Left lung (tissue), 10 donors: ENCODE results near the gene KDM5B. TPM values are rescaled to one million over a fixed set of nuclear protein-coding genes. Genes with fewer than 3 reads are reported as not detected.
"Not testable (repeated sequence)": the region's sequence is repeated elsewhere in the genome, so short reads cannot be mapped to it uniquely, and the experiment has no call there.

Experiments used
- ATAC-seq: fragments of 200-7000 bp; cut with Tn5 transposase; one replicate; pipeline ENCODE4 v1.9.1; 2020; ENCODE audit warnings: moderate library complexity
- DNase-seq, 4 donors: peaks; one replicate each; pipeline ENCODE4 v3.0.0-alpha.2; 2013 to 2020
- H3K27ac ChIP-seq, 2 donors: fragments of 200-600 bp; sonication (generic) in 1 of 2; one replicate each; pipeline versions ENCODE4 v1.5.0 to v1.8.0; 2020 to 2021
- H3K27me3 ChIP-seq, 2 donors: fragments of 200-600 bp; sonication (generic) in 1 of 2; one replicate each; pipeline versions ENCODE4 v1.5.0 to v1.8.0; 2020 to 2021
- H3K36me3 ChIP-seq, 2 donors: fragments of 200-600 bp; sonication (generic) in 1 of 2; one replicate each; pipeline versions ENCODE4 v1.5.0 to v1.8.0; 2020 to 2021
- H3K4me1 ChIP-seq, 2 donors: fragments of 200-600 bp; one replicate each; pipeline ENCODE4 v1.8.0; 2021
- H3K4me3 ChIP-seq, 2 donors: fragments of 200-600 bp; sonication (generic) in 1 of 2; one replicate each; pipeline versions ENCODE4 v1.5.0 to v1.8.0; 2020 to 2021; ENCODE audit warnings: mild to moderate bottlenecking in 1 of 2
- H3K9me3 ChIP-seq, 2 donors: fragments of 200-600 bp; sonication (generic) in 1 of 2; one replicate each; pipeline versions ENCODE4 v1.5.0 to v1.8.0; 2020 to 2021
- intact Hi-C, 2 donors: fragments of 100-400 bp; cut with DNase I; formaldehyde crosslinking; loops; one replicate each; pipeline versions ENCODE4 v1.11.2 to v1.14.2; 2022
- polyA plus RNA-seq, 6 donors: library from polyadenylated mRNA; unstranded; fragments of 120-200 nt; gene quantifications; one replicate each; pipeline ENCODE4 v1.2.1, GENCODE V29; 2013; ENCODE audit not compliant: insufficient read length in 6 of 6
- total RNA-seq, 2 donors: library from RNA; stranded (reverse); fragmentation: NEBNext Ultra II Directional; extraction: Animal tissue kit (Norgen Biotek cat#: 25700); gene quantifications; one replicate each; pipeline ENCODE4 v1.2.1, GENCODE V29; 2021
- TF ChIP-seq, protein P1 (sequence below), 2 donors: fragments of 200-600 bp; sonication (generic) in 1 of 2; IDR thresholded peaks; one replicate each; pipeline versions ENCODE4 v1.5.0 to v1.8.0; 2021; ENCODE audit warnings: antibody characterized with exemption in 2 of 2
- donor health status: DM: no; HTN: yes; CAD: no.
- donor health status: DM: no; HTN: no; CAD: no.

Gene KDM5B
- total and polyA plus RNA-seq, 8 donors: 46.4 to 124 (median 105) TPM

DNA sequence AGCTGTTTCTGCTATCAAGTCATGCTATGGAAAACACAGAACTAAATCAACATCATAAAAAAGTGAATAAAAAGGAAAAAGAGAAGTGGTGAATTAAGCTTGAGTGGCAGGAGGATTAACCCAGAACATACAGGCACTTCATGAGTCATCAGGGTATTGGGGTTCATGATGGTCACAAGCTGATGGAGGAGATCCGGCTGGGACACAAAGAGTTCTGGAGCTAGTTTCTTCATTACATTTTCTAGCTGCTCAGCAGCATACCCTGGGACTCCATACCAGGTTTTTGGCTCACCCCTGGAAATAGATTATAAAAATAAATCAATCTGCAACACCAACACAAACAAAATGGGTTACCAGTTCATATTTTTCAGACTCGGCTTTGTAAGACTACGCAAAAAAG is 55.4 kb downstream of the KDM5B start:
- TF ChIP-seq, protein P1, sequence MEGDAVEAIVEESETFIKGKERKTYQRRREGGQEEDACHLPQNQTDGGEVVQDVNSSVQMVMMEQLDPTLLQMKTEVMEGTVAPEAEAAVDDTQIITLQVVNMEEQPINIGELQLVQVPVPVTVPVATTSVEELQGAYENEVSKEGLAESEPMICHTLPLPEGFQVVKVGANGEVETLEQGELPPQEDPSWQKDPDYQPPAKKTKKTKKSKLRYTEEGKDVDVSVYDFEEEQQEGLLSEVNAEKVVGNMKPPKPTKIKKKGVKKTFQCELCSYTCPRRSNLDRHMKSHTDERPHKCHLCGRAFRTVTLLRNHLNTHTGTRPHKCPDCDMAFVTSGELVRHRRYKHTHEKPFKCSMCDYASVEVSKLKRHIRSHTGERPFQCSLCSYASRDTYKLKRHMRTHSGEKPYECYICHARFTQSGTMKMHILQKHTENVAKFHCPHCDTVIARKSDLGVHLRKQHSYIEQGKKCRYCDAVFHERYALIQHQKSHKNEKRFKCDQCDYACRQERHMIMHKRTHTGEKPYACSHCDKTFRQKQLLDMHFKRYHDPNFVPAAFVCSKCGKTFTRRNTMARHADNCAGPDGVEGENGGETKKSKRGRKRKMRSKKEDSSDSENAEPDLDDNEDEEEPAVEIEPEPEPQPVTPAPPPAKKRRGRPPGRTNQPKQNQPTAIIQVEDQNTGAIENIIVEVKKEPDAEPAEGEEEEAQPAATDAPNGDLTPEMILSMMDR (IDR thresholded peaks at IDR 0.05): no peak
- H3K27me3 ChIP-seq: no peaks in the 10 kb centered on the region
- H3K36me3 ChIP-seq: peaks cover 0 to 95% of the 10 kb centered on the region in 2 donors
- no peak for DNase-seq
- ATAC-seq: no peak
- intact Hi-C loops: no loop called here
- H3K4me1 ChIP-seq: no peaks in the 10 kb centered on the region
- H3K9me3 ChIP-seq: no peaks in the 10 kb centered on the region
- H3K27ac ChIP-seq: no peak overlapping the region
- H3K4me3 ChIP-seq: no peak overlapping the region

DNA sequence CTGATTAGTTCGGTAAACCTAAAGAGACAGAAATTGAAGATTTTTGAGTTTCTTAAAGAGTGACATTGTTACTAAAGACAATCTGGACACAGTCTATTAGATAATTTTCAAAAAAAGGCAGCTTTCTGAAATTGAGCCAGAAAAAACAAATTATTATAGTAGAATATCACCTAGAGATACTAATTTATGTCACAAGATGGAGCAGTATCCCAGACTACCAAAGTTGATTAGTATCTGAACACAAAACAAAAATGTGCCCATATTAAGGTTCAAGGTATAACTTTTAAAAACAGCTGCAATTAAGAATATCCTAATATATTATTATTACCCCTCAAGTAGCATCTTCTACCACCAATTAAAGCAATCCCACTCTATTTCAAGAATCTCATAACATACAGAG is 57.5 kb downstream of the KDM5B start:
- TF ChIP-seq, protein P1 (IDR thresholded peaks at IDR 0.05): no peak
- Histone ChIP-seq H3K36me3 (peaks cover 3 to 91% of the 10 kb centered on the region in 2 donors), H3K9me3 (no peaks in the 10 kb centered on the region), H3K4me3 (no peak overlapping the region), H3K27me3 (no peaks in the 10 kb centered on the region), H3K4me1 (no peaks in the 10 kb centered on the region), H3K27ac (no peak overlapping the region)
- ATAC-seq: no peak
- intact Hi-C loops: no loop called here
- no peak for DNase-seq

DNA sequence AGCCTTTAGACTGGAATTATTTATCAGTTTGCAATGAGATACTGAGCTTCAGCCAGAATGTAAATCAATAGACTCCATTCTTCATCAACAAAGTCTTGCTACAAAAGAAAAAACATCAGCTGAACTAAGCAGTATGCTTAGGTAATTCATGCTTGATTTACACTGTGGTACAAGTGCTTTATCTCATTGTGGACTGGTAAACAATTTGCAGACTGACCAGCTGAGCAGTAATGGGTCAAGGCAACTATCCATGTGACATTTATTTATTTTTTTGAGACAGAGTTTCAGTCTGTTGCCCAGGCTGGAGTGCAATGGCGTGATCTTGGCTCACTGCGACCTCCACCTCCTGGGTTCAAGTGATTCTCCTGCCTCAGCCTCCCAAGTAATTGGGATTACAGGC is 58.2 kb downstream of the KDM5B start:
- no peaks in the 10 kb centered on the region for H3K27me3 ChIP-seq
- H3K36me3 ChIP-seq: peaks cover 5 to 91% of the 10 kb centered on the region in 2 donors
- H3K4me1 ChIP-seq: no peaks in the 10 kb centered on the region
- no peak for ATAC-seq
- no peak for DNase-seq
- H3K27ac ChIP-seq: no peak overlapping the region
- TF ChIP-seq, protein P1 (IDR thresholded peaks at IDR 0.05): no peak
- intact Hi-C loops: no loop called here
- H3K9me3 ChIP-seq: no peaks in the 10 kb centered on the region
- H3K4me3 ChIP-seq: no peak overlapping the region

DNA sequence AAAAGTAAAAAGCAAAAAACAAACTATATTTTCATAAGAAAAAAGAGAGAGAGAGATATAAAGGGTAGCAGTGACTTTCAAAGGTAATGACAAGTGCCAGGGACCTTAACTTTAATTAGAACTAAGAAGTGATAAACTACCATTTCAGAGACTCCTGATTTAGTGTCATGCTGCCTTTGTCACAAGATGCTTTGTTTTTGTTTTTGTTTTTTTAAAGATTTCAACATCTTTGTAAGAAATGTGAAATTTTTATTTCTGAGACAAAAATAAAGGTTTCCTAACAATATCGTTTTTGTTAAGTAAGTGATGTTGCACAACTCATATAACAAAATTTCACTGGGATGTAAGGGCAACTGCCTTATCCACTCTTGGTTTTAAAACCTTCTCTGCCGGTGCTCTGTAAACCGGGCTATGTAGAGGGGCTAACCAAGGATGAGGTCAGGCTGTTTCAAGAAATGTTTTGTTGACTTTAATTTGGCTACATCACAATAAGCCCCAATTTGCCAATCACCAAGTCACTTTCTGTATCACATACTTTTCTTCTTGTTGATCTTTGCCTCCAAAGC is 62.8 kb downstream of the KDM5B start:
- no peak overlapping the region for H3K4me3 ChIP-seq
- TF ChIP-seq, protein P1 (IDR thresholded peaks at IDR 0.05): no peak
- DNase-seq (no peak), ATAC-seq (no peak)
- no peaks in the 10 kb centered on the region for H3K27me3 ChIP-seq
- intact Hi-C loops: no loop called here
- H3K9me3 ChIP-seq: no peaks in the 10 kb centered on the region
- H3K27ac ChIP-seq: no peak overlapping the region
- peaks cover 5 to 94% of the 10 kb centered on the region in 2 donors for H3K36me3 ChIP-seq
- no peaks in the 10 kb centered on the region for H3K4me1 ChIP-seq

DNA sequence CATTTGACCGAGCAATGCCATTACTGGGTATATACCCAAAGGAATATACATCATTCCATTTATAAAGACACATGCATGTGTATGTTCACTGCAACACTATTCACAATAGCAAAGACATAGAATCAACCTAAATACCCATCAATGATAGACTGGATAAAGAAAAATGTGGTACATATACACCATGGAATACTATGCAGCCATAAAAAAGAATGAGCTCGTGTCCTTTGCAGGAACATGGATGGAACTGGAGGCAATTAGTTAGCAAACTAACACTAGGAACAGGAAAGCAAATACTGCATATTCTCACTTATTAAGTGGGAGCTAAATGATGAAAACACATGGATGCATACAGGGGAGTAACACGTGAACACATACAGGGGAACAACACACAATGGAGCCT is 63.5 kb downstream of the KDM5B start:
- peaks cover 5 to 94% of the 10 kb centered on the region in 2 donors for H3K36me3 ChIP-seq
- H3K27me3 ChIP-seq, DNase-seq, H3K27ac ChIP-seq, H3K9me3 ChIP-seq, H3K4me3 ChIP-seq, intact Hi-C loops, ATAC-seq, H3K4me1 ChIP-seq: not testable (repeated sequence)

DNA sequence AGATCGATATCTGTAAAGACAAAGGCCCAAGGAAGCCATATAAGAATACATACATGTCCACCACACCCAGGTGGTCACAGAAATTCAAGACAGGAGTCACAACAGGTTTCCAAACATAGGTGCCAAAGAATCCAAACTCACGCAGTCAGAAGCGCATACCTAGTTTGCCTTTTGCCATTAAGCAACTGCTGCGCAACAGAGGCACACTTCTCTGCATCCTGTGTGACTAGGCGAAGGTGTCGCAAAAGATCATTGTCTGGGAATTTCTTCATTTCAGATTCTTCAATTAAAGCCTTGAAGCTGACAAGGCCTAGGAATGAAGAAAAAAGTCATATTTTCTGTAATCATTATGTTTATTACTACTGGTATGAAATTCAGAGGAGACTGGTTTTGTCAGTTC is 65.7 kb downstream of the KDM5B start:
- no peaks in the 10 kb centered on the region for H3K27me3 ChIP-seq
- no peak for DNase-seq
- no peak overlapping the region for H3K27ac ChIP-seq
- intact Hi-C loops: no loop called here
- no peak overlapping the region for H3K4me3 ChIP-seq
- H3K36me3 ChIP-seq: peaks cover 5 to 79% of the 10 kb centered on the region in 2 donors
- H3K4me1 ChIP-seq: no peaks in the 10 kb centered on the region
- no peak for ATAC-seq
- TF ChIP-seq, protein P1 (IDR thresholded peaks at IDR 0.05): no peak
- no peaks in the 10 kb centered on the region for H3K9me3 ChIP-seq
